HCT116 (cell line): ENCODE data around the gene CDK14. TPM values are rescaled to one million over a fixed set of nuclear protein-coding genes. Genes with fewer than 3 reads are reported as not detected.

Source experiments
- ATAC-seq: fragments of 200-7000 bp; cut with Tn5 transposase; 2 replicates; pipeline ENCODE4 v1.9.1; 2020; ENCODE audit warnings: mild to moderate bottlenecking, moderate library complexity
- BruUV-seq: library from RNA; stranded (reverse); fragments of 400-500 nt; replicated peaks from 2 replicates; lab custom pipeline; 2021; lab: Mats Ljungman, UMichigan
- CTCF ChIA-PET: fragments of 300-600 bp; sonication (Branson Sonifier 250); formaldehyde crosslinking; loops from one replicate; lab custom pipeline; 2021; ENCODE audit warnings: antibody characterized with exemption; lab: Charles Lee
- POLR2A ChIA-PET: fragments of 300-600, 350-600 bp; sonication (Branson Sonifier 250); formaldehyde crosslinking; loops from one replicate; lab custom pipeline; 2021; ENCODE audit warnings: antibody characterized with exemption; lab: Charles Lee
- RAD21 ChIA-PET, 2 experiments: fragments of 300-600 bp; sonication (Branson Sonifier 250); formaldehyde crosslinking; loops; one replicate each; lab custom pipeline; 2023; ENCODE audit warnings: low total read pairs in 2 of 2; ENCODE audit not compliant: uncharacterized antibody in 2 of 2, unreplicated experiment in 2 of 2, low non-redundant PET in 1 of 2; lab: Charles Lee
- DNase-seq: peaks from one replicate; pipeline ENCODE4 v3.0.0-alpha.2; 2010; ENCODE audit warnings: low read depth, low spot score
- H2AFZ ChIP-seq: fragments of 200-600 bp; shearing (Covaris generic), sonication (generic); 2 replicates; pipeline ENCODE4 v1.6.1; 2017; ENCODE audit warnings: low read depth, mixed run types, mixed read lengths, antibody characterized with exemption, low read length; ENCODE audit not compliant: poor library complexity, severe bottlenecking
- H3K27ac ChIP-seq: 2 replicates; pipeline ENCODE4 v1.5.1; 2012; ENCODE audit warnings: low read depth, low read length
- H3K27me3 ChIP-seq: fragments of 200-600 bp; sonication (generic); 2 replicates; pipeline ENCODE4 v1.6.1; 2016; ENCODE audit warnings: mixed run types, low read length, mixed read lengths; ENCODE audit not compliant: insufficient read depth
- H3K36me3 ChIP-seq, 2 experiments: fragments of 200-500 bp in 1 of 2; fragments of 200-600 bp in 1 of 2; sonication (Bioruptor generic) in 1 of 2; sonication (generic) in 1 of 2; 2 replicates each; pipeline versions ENCODE4 v1.5.1 to v1.6.1; 2014 to 2016; ENCODE audit warnings: low read length in 2 of 2, inconsistent platforms in 1 of 2, mixed read lengths in 1 of 2, mixed run types in 1 of 2; ENCODE audit not compliant: insufficient read depth in 2 of 2, control insufficient read depth in 1 of 2
- H3K4me1 ChIP-seq, 2 experiments: fragments of 200-600 bp in 1 of 2; sonication (generic) in 1 of 2; 2 replicates each; pipeline versions ENCODE4 v1.5.1 to v1.6.1; 2012 to 2017; ENCODE audit warnings: low read length in 2 of 2, inconsistent platforms in 1 of 2, mild to moderate bottlenecking in 1 of 2, mixed read lengths in 1 of 2, mixed run types in 1 of 2, moderate library complexity in 1 of 2; ENCODE audit not compliant: insufficient read depth in 2 of 2, control insufficient read depth in 1 of 2
- H3K4me2 ChIP-seq: fragments of 200-600 bp; sonication (generic); 2 replicates; pipeline ENCODE4 v1.6.1; 2017; ENCODE audit warnings: mixed run types, low read length, mixed read lengths
- H3K4me3 ChIP-seq, 2 experiments: fragments of 200-600 bp in 1 of 2; sonication (generic) in 1 of 2; replicated peaks in 1 of 2; 2 replicates each; pipeline ENCODE4 v1.5.1; 2011 to 2016; ENCODE audit warnings: low read length in 2 of 2, control low read depth in 1 of 2, low read depth in 1 of 2, mild to moderate bottlenecking in 1 of 2, mixed read lengths in 1 of 2, mixed run types in 1 of 2
- H3K79me2 ChIP-seq: fragments of 200-600 bp; sonication (generic); 2 replicates; pipeline ENCODE4 v1.6.1; 2017; ENCODE audit warnings: mild to moderate bottlenecking, mixed run types, low read length, moderate library complexity, mixed read lengths; ENCODE audit not compliant: insufficient read depth
- H3K9ac ChIP-seq: fragments of 200-600 bp; sonication (generic); 2 replicates; pipeline ENCODE4 v1.6.1; 2016; ENCODE audit warnings: low read length, mixed read lengths
- H3K9me2 ChIP-seq: fragments of 200-600 bp; sonication (generic), shearing (Covaris generic); 2 replicates; pipeline ENCODE4 v1.6.1; 2017; ENCODE audit warnings: mixed run types, mild to moderate bottlenecking, moderate library complexity; ENCODE audit not compliant: insufficient read depth
- H3K9me3 ChIP-seq, 2 experiments: fragments of 200-500 bp in 1 of 2; fragments of 200-600 bp in 1 of 2; sonication (Bioruptor generic) in 1 of 2; sonication (generic) in 1 of 2; 2 replicates each; pipeline ENCODE4 v1.6.1; 2014 to 2017; ENCODE audit warnings: low read length in 2 of 2, mixed read lengths in 2 of 2, inconsistent platforms in 1 of 2, low read depth in 1 of 2, mild to moderate bottlenecking in 1 of 2, mixed run types in 1 of 2, moderate library complexity in 1 of 2; ENCODE audit not compliant: control insufficient read depth in 1 of 2, insufficient read depth in 1 of 2
- H4K20me1 ChIP-seq: fragments of 200-600 bp; sonication (generic), shearing (Covaris generic); 2 replicates; pipeline ENCODE4 v1.6.1; 2017; ENCODE audit warnings: mixed run types, mild to moderate bottlenecking, moderate library complexity; ENCODE audit not compliant: insufficient read depth
- ATF3 ChIP-seq: IDR thresholded peaks from 2 replicates; pipeline ENCODE4 v1.6.1; 2012
- CBX3 ChIP-seq: IDR thresholded peaks from 2 replicates; pipeline ENCODE4 v1.6.1; 2012; ENCODE audit warnings: low read depth
- CEBPB ChIP-seq: IDR thresholded peaks from 2 replicates; pipeline ENCODE4 v1.6.1; 2012; ENCODE audit warnings: low read depth
- ELF1 ChIP-seq: IDR thresholded peaks from 2 replicates; pipeline ENCODE4 v1.6.1; 2012; ENCODE audit warnings: low read depth, borderline replicate concordance
- EZH2 ChIP-seq: fragments of 200-600 bp; sonication (generic); IDR thresholded peaks from 2 replicates; pipeline ENCODE4 v1.6.1; 2017; ENCODE audit warnings: antibody characterized with exemption, mixed run types
- FOSL1 ChIP-seq: IDR thresholded peaks from 2 replicates; pipeline ENCODE4 v1.6.1; 2012; ENCODE audit warnings: low read depth
- JUND ChIP-seq: IDR thresholded peaks from 2 replicates; pipeline ENCODE4 v1.6.1; 2012
- POLR2A ChIP-seq: IDR thresholded peaks from 2 replicates; pipeline ENCODE4 v1.7.0; 2011; ENCODE audit warnings: borderline replicate concordance; ENCODE audit not compliant: insufficient read depth, insufficient read length; ENCODE audit errors: extremely low read depth
- POLR2AphosphoS5 ChIP-seq: IDR thresholded peaks from 2 replicates; pipeline ENCODE4 v1.6.1; 2011; ENCODE audit warnings: mild to moderate bottlenecking, low read depth, low read length, moderate library complexity
- RAD21 ChIP-seq: IDR thresholded peaks from 2 replicates; pipeline ENCODE4 v1.6.1; 2012; ENCODE audit warnings: low read depth, mild to moderate bottlenecking
- REST ChIP-seq: IDR thresholded peaks from 2 replicates; pipeline ENCODE4 v1.6.1; 2012; ENCODE audit warnings: low read depth
- SIN3A ChIP-seq: IDR thresholded peaks from 2 replicates; pipeline ENCODE4 v1.6.1; 2012; ENCODE audit warnings: low read depth
- SP1 ChIP-seq: IDR thresholded peaks from 2 replicates; pipeline ENCODE4 v1.6.1; 2012; ENCODE audit warnings: low read depth
- YY1 ChIP-seq: IDR thresholded peaks from 2 replicates; pipeline ENCODE4 v1.6.1; 2011; ENCODE audit warnings: low read length, low read depth, moderate library complexity, mild to moderate bottlenecking; ENCODE audit not compliant: insufficient replicate concordance; ENCODE audit errors: extremely low read depth
- ZFX ChIP-seq: fragments of 450-650 bp; IDR thresholded peaks from 2 replicates; pipeline ENCODE4 v1.6.1; 2017
- ZNF274 ChIP-seq: fragments of 200-500 bp; sonication (Bioruptor generic); IDR thresholded peaks from 2 replicates; pipeline ENCODE4 v1.6.1; 2014; ENCODE audit warnings: mild to moderate bottlenecking, low read depth, low read length, inconsistent platforms
- intact Hi-C: fragments of 100-400 bp; cut with micrococcal nuclease; formaldehyde crosslinking; loops from 2 replicates; pipeline ENCODE4 v1.10.0; 2022
- total RNA-seq: library from RNA; stranded (reverse); gene quantifications from one replicate; pipeline ENCODE4 v1.2.1, GENCODE V29; 2021; ENCODE audit not compliant: unreplicated experiment

CDK14 gene
- total RNA-seq, 1 experiment from 2014 or later, result 10.2 TPM

- no peaks in the 10 kb centered on the region for H3K36me3 ChIP-seq
- TF ChIP-seq ZFX (no peak), ZNF274 (no peak), YY1 (no peak), JUND (no peak), CBX3 (no peak), FOSL1 (no peak), ELF1 (no peak), POLR2A (no peak), SIN3A (no peak), EZH2 (no peak), REST (no peak), POLR2AphosphoS5 (no peak), RAD21 (no peak), ATF3 (no peak), CEBPB (no peak), SP1 (no peak)
These were observed 362.5 kb downstream of the CDK14 start for GRCh38 chr7:90958647-90959046.

More at GRCh38 chr7:90958647-90959046, 362.5 kb downstream of the CDK14 start:
- H3K4me1 ChIP-seq, result no peaks in the 10 kb centered on the region
- no peaks in the 10 kb centered on the region for H4K20me1 ChIP-seq
- no peaks in the 10 kb centered on the region for H3K9me3 ChIP-seq
- H3K27me3 ChIP-seq, result no peaks in the 10 kb centered on the region
- no peak overlapping the region for H2AFZ ChIP-seq
- no peak for ATAC-seq
- no peak overlapping the region for H3K4me2 ChIP-seq
- ChIA-PET RAD21 (no interaction called here), POLR2A (no interaction called here), CTCF (no interaction called here)
- DNase-seq, result no peak
- no peaks in the 10 kb centered on the region for H3K79me2 ChIP-seq
- no TSS peak for BruUV-seq
- no peak overlapping the region for H3K4me3 ChIP-seq
- intact Hi-C loops, result no loop called here
- H3K9ac ChIP-seq, result no peak overlapping the region
- no peaks in the 10 kb centered on the region for H3K9me2 ChIP-seq
- H3K27ac ChIP-seq, result no peak overlapping the region
